Amniotic epithelial cell (primary cell): ENCODE measurements around the gene SPATA45.

Source experiments
- DNase-seq: peaks from one replicate; pipeline ENCODE4 v3.0.0-alpha.2; 2010; ENCODE audit warnings: low read depth

Gene SPATA45

DNA sequence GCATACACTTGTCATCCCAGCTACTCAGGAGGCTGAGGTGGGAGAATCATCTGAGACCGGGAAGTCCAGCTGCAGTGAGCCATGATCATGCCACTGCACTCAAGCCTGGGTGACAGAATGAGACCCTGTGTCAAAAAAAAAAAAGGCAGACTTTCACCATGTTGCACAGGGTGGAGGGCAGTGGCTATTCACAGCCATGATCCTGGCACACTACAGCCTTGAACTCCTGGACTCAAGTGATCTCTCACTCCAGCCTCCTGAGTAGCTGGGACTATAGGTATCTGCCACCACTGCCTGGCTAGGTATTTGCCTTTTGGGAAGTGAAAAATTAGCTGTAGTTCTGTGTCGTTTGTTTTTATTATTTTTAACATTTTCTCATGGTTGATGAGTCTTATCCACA, 19.1 kb downstream of the SPATA45 start:
- no peak for DNase-seq

DNA sequence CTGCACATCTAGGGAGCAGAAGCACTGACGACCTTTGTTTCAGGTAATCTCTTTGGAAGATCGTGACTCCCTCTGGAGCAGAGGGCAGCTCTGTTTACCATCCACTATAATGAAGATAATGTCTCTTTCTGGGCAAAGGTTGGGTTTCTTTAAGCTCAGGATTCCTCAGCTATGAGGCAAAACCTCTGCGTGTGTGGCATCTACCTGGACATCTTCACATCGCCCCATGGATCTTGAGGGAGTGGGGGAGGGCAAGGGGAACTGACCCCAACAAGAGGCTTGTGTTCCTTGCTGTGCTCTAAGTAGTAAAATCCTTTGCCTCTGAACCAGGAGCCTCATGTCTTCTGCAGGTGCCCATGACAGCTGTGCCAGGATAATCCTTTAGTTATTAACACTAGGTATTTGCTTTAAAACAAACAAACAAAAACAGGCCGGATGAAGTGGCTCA, 19.6 kb downstream of the SPATA45 start:
- no peak for DNase-seq

DNA sequence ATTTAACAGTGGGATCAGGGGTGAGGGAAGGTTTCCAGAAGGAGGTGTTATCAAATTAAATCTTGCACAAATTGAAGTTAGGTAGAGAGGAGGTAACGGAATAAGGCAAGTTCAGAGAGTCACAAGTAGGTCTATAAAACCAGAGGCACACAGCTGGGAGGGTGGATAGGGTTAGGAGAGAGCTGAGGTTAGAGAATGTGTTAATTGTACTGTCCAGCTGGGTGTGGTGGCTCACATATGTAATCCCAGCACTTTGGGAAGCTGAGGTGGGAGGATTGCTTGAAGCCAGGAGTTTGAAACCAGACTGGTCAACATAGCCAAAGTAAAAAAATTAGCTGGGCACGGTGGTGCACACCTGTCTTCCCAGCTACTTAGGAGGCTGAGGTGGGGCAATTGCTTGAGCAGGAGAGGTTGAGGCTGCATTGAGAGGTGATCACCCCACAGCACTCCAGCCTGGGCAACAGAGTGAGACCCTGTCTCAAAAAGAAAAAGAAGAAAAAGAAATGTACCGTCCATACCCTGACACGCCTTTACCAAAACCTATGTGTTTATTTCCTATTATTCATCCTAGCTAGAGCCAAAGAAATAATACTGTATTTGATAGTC, 20.2 kb downstream of the SPATA45 start:
- DNase-seq: no peak

DNA sequence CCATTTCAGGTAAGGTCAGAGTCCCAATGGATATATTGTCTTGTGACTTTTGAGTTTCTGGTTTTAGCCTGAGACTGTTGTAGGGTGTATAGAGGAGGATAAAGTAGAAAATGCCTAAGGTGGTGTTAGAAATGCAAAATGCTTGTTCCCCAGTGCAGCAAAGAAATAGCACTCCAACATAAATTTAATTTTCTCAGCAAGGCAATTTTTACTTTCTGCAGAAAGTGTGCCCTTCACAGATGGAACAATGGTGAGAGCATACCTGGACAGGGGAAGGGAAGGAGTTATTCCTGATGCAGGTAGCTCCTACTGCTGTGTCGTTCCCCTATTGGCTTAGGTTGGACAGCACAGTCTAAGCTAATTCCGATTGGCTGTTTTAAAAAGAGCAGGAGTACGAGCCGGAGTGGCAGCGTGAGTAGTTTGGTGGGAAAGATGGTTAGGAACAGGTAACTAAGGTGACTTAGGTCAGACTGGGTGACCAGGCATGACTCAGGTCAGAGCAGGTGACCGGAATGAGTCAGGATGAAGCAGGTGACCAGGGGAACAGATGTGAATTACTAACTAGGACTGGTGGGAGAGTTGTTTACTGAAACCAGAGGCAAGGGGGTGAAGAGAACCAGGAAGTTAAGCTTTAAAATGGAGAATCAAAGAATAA, 21.5 kb downstream of the SPATA45 start:
- DNase-seq: no peak

DNA sequence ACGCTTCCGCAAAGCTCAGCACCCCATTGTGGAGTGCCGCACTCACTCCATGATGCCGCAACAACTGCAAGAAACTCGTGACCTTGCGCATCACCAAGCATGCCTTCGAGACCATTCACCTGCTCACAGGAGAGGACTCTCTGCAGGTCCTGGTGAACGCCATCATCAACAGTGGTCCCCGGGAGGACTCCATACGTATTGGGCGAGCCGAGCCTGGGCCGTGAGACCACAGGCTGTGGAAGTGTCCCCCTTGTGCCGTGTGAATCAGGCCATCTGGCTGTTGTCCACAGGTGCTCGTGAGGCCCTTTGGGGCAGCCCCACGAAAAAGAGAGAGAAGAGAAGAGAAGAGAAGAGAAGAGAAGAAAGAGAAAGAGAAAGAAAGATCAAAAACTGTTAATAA, 23.2 kb downstream of the SPATA45 start:
- no peak for DNase-seq

DNA sequence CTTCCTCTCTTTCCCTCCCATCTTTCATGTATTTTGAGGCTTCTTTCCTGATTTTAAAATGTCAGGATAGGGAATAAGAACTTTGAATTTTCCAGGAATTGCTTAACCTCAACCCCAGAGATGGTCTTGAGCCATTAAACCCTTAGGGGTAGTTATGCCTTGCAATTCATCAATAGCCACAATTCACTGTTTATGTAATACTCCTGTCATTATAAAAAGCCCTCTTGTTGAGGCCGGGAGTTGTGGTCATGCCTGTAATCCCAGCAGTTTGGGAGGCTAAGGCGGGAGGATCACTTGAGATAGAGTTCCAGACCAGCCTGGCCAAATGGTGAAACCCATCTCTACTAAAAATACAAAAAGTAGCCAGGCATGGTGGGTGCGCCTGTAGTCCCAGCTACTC, 24.5 kb downstream of the SPATA45 start:
- no peak for DNase-seq

DNA sequence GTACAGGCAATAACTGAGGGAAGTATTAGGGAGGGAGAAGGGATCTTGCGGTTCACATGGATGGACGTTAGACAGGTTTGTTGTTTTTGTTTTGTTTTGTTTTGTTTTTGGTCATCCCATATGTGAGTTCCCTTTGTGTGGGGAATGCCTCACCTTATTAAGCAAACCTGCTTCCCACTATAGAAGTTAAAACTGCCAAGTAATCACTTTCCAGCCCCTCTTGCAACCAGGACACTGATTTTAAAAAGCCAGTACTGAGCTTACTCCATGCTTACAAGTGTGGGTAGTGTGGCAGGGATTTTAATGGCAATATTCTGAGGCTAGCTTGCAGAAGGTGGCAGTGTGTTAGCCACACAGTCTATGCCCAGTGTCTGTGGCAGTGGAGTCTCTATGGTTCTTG, 26.5 kb downstream of the SPATA45 start:
- DNase-seq: no peak

DNA sequence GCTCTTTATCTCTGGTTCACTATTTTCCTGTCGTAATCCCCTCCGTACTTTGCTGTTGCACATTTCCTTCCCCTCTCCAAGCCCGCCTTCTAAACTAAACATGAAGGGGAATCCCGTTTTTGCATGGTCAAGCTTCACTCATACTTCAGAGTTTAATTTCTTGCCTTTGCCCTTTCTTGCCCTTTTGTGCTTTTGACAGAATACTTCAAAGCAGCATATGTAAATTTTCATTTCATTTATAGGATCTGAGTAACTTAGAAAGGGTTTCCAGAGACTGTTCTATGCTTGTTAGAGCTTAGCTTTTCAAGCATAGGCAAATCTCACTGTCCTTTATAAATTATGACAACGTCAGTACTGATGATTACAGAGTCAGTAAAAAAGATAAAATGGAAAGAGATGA, 27.7 kb downstream of the SPATA45 start:
- DNase-seq: peak; percentile 77

DNA sequence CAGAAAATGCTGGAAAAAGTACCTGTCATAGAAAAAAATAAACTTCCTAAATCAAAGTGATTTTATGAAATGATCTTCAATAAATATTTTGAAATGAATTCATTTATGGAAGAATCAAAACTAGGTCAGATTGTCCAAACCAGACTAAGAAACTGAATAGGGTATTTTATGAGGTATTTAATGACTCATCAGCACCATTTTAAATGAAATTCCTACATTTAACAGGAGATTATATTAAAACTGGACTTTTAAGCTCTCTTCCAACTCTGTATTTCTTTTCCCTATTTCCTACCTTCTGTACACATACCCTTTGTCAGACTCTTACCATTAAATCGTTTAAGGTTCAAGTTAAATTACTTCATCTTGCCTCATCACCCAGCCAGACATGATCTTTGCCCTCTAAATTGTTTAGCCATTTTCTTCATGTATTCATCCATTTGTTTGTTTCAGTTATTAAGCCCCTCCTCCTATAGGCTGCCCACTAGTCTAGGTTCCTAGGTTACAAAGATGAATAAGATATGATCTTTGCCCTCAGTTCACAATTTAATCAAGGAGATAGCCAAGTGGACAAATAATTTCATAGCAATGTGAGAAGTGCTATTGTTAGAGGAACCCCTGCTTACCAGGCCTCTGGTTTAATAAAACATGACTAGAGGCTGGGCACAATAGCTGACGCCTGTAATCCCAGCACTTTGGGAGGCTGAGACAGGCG, 30.7 kb downstream of the SPATA45 start:
- DNase-seq: peak; percentile 24

DNA sequence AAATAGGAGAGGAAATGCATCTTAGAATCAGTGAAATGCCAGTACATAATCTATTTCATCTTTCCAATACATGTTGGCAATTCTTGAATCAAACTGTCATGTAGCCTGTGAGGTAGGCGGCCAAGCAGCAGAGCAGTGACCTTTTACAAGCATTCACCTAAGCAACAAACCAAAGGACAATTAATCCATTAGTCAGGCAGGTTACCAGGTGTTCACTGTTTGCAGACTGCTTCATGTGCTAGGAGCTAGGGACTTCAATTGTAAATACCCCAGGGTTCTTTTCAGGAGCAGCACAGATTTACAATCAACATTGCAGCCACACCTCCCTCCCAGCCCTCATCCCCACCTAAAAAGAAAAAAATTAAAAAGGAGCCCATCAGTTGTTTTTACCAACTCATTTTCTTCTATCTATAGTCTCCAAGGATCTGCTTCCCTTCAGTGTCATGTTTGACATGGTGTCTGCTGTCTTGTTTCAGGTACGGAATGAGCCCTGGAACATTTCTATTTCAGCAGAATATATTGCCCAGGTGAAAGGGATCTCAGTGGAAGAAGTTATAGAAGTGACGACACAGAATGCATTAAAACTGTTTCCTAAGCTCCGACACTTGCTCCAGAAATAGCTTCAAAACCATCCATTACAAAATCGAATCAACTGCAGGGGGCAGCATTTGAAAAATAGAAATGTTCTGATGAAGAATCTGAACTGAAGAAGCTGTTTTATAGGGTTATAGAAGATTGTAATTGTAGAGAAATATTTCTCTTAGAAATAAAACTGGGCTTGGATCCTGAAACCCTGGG, 32.7 kb downstream of the SPATA45 start:
- DNase-seq: peak; percentile 22

DNA sequence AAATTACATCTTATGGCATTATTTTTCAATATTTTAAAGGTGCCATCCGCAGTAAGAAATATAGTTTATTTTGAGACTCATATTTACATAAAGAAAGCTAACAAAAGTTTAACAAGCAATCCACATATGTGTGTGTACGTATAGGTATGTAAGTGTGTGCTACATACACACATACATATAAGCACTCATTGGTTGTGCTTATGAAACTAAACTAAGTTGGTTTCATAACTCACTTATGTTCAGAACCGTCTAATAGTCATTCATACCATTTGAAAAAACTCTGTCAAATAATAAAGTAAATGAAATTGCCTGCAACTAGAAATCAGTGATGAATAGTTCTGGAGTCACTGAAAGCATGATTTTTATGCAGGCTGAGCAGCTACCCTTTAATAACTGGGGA, 41.7 kb downstream of the SPATA45 start:
- no peak for DNase-seq

DNA sequence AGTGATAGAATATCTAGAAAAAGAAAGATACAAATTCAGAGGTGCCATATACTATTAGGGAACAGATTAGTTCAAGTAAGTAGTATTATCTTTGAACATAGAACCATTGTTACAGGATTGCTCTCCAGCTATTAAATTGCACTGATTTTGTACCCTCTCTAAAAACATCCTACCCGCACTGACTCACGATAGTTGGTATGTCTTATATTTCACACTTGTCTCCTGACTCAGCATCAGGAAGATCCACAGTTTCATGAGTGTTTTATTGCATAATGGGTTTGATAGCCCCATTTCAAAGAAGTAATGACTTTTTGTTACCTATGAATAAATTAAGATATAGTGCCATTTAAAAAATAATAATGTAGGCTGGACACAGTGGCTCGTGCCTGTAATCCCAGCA, 49.8 kb downstream of the SPATA45 start:
- DNase-seq: peak; percentile 58

DNA sequence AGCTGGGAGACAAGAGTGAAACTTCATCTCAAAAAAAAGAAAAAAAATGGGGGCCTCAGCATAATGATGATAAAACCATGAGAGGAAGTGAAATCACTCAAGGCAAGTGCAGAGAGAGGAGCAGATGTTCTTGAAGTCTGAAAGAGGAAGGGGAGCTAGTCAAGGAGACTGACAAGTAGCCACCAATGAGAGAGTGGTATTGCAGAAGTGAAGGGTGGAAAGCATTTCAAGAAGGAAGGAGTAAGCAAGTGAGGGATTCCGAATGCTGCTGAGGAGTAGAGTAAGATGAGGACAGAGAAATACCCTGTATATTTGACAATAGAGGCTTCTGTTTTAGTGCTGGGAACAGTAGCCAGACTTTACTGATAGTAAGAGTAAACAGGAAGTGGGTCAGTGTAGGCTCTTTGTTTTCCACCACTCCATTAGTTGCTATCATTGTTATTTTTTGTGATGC, 52.9 kb downstream of the SPATA45 start:
- peak; percentile 13 for DNase-seq

DNA sequence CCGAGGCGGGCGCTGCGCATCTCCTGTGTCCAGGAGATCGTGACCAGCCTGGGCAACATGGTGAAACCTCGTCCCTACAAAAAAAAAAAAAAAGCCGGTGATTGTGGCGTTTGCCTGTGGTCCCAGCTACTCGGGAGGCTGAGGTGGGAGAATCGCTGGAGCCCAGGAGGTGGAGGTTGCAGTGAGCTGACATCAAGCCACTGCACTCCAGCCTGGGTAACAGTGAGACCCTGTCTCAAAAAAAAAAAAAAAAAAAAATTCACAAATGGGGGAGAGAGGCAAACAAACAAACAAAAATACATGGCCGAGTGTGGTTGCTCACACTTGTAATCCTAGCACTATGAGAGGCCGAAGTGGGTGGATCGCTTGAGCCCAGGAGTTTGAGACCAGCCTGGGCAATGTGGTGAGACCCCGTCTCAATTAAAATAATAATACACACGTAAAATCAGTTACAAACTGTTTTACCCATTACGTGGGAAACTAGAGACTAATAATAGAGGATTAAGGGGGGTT, 55.0 kb downstream of the SPATA45 start:
- DNase-seq: no peak

DNA sequence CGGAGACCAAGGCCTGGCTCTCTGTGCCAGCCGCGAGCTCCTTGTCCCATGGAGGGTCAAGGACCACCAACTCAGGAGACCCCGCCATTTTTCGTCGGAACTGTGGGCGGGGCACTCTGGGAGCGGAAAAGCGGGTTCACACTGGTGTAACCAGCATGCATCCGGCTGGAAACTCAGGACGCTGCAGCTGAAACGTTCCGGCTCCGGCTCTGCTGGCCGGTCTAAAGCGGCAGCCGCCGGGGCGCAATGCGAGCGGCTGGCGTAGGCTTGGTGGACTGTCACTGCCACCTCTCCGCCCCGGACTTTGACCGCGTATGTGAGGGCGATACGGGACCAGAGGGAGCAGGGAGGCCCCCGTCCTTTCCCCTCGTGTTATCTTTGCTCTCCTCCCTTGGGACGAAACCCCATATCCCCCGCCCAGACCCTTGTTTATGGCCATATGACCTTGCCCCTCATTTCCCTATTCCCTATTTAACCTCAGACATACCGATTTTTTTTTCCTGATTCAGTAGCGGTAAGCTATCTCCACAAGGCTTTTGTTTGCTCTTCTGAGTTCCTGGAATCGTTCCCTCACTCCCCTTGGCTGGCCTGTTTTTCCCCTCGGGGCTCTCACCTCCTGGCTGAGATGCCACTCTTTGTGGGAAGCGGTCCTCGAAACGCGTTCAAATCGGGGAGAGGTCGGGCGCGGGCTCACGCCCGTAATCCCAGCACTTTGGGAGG, 55.6 kb downstream of the SPATA45 start, which contains the start of the genes NSL1 and TATDN3:
Gene NSL1, minus strand, starts transcription at position 102 of the 720 bp plus-strand sequence. Its CDS starts 14 bp downstream, at position 88.
Gene TATDN3, plus strand, starts transcription at position 219 of the 720 bp plus-strand sequence. Its CDS starts 28 bp downstream, at position 247.
- peak; percentile 91 for DNase-seq

DNA sequence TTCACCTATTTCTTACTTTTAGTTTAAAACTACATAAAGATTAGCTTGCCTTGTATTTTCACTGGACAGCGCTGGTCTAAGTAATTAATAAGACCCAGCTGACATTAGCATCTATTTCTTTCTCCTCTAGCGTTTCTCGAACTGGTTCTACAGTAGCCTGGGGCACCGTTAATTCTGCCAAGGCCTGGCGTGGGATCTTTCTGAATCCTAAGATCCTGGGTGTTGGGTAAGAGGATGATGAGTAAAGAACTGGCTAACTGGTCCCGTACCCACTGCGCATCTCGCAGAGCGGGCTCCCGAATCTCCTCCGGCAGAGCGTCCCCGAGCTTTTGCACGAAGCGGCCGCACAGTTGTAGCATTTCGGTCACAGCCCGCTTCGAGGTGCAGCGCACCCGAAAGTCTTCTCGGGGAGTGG, 56.2 kb downstream of the SPATA45 start:
- DNase-seq: peak; percentile 87

DNA sequence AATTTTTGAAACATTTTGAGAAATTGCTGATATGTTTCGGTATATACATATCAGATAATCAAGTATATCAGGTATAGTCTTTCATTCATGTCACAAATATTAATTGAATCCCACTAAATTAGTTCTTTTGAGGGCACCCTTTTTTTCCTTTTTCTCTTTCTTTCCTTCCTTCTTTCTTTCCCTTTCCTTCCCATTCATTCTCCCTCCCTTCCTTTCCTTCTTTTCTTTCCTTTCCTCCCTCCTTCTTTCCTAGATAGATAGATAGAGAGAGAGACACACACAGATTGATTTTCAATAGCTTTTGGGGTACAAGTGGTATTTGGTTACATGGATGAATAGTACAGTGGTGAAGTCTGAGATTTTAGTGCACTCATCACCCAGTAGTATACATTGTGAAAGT, 61.6 kb downstream of the SPATA45 start:
- DNase-seq: no peak

DNA sequence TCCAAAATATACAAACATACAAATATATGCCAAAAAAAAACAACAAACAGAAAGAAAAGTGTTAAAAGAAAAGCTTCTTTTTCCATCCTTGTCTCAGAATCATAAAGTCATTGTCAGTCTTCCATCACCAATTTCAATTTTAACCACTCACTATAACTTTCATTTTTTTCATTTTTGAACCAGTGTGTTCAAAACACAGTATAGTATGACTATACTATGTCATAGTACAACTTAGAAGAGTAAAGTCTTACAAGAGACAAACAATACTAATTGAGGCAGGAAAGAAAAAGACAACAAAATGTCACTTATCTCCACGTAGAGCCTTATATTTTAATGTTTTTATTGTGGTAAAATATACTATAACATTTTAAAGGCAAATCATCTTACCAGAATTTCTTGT, 63.5 kb downstream of the SPATA45 start:
- no peak for DNase-seq

DNA sequence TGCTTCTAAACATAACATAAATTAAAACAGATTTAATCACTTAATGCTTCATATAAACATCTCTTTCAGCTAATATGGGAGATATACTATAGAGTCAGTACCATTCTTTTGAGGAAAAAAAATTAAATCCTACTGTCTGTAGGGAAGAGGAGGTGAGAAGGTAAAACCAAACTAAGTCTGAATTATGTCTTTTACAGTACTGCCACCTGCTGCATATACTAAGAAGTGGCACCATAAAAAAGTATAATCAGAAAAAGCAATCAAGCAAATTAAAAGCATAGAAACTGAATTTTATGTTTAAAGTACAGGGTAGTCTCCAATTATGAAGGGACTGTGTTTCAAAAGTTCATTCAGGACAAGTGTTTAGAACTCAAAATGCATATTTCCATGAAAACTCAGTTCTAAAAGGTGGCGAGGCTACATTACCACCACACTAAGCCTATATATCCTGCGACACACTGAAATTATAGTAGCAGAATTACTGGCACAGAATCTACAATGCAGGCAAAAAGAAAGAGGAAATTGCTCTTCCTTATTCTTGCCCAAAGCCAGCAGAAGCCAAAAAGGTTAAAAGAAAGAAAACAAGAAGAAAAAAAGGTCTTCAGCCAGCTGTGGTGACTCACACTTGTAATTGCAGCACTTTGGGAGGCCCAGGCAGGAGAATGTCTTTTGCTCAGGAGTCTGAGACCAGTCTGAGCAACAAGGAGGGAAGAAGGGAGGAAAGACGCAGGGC, 64.9 kb downstream of the SPATA45 start:
- DNase-seq: peak; percentile 64

DNA sequence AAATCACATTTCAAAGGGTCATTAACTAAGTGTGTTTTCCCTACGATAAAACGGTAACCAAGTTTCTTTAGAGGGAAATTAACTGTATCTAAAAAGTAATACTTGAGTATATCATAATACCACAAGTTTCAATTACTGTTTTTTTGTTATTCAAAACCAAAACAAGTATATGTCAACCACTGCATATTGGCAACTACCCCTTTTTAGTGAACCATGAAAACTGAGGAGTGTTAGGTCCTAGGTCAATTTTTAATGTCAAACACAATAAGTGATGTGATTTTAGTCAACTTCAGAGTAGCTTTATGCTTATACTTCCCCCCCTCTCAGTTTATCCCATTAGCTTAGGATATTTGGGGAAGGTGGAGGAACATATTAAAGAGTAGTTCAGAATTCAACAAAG, 66.2 kb downstream of the SPATA45 start:
- DNase-seq: no peak

DNA sequence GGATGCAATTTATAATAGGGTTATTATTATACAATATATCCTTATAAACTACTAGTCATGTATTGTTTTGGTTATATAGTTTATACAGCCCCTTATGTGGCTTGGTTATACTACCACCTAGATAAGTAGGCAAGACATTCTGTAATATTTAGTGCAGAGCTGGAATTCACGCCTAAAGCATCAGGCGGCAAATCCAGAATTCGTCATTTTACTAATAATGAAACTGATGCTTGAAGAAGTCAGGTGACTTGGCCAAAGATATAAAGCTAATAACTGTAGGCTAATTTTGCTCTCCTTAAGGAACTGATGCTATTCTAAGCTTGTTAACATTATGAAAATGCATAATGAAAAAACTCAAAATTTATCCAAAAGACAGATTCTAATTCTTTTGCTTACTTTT, 66.7 kb downstream of the SPATA45 start:
- no peak for DNase-seq
